Activated B cell treated with CpG ODN at 0.5 μM for 24 hours (primary cell): ENCODE data around the gene TLCD3A. TPM values are rescaled to one million over a fixed set of nuclear protein-coding genes. Genes with fewer than 3 reads are reported as not detected.

Experiments
- ATAC-seq: fragments of 200-7000 bp; cut with Tn5 transposase; one replicate; pipeline ENCODE4 v1.10.0; 2021; ENCODE audit warnings: low read depth, mild to moderate bottlenecking, moderate library complexity
- CTCF ChIA-PET: fragments of 350-600 bp; sonication (Branson Sonifier 250); formaldehyde crosslinking; loops from one replicate; lab custom pipeline; 2021; ENCODE audit warnings: antibody characterized with exemption; lab: Charles Lee
- POLR2A ChIA-PET: fragments of 350-600 bp; sonication (Branson Sonifier 250); formaldehyde crosslinking; loops from one replicate; lab custom pipeline; 2021; ENCODE audit warnings: antibody characterized with exemption; lab: Charles Lee
- DNase-seq: peaks from one replicate; pipeline ENCODE4 v3.0.0; 2022
- H3K27ac Mint-ChIP-seq: one replicate; pipeline ENCODE4 v1.8.0; 2020; ENCODE audit warnings: mixed read lengths
- H3K27me3 Mint-ChIP-seq: one replicate; pipeline ENCODE4 v1.8.0; 2021; ENCODE audit warnings: mixed read lengths
- H3K36me3 Mint-ChIP-seq: one replicate; pipeline ENCODE4 v1.8.0; 2021; ENCODE audit warnings: low read depth, mixed read lengths
- H3K4me1 Mint-ChIP-seq: one replicate; pipeline ENCODE4 v1.8.0; 2021; ENCODE audit warnings: mixed read lengths
- H3K4me3 Mint-ChIP-seq: one replicate; pipeline ENCODE4 v1.8.0; 2020; ENCODE audit warnings: mild to moderate bottlenecking, mixed read lengths
- H3K9me3 Mint-ChIP-seq: one replicate; pipeline ENCODE4 v1.8.0; 2020; ENCODE audit warnings: mixed read lengths
- intact Hi-C: fragments of 100-400 bp; cut with micrococcal nuclease; formaldehyde crosslinking; loops from one replicate; pipeline ENCODE4 v1.15.1; 2024
- total RNA-seq: library from RNA; stranded (reverse); gene quantifications from 2 replicates; pipeline ENCODE4 v1.2.3, GENCODE V29; 2022
- TF ChIP-seq, protein P1 (sequence below): fragments of 200-600 bp; IDR thresholded peaks from one replicate; pipeline ENCODE4 v1.8.0; 2022; ENCODE audit warnings: antibody characterized with exemption, mild to moderate bottlenecking

The TLCD3A gene
- total RNA-seq, 1 donor from 2014 or later: 2.8 TPM

DNA sequence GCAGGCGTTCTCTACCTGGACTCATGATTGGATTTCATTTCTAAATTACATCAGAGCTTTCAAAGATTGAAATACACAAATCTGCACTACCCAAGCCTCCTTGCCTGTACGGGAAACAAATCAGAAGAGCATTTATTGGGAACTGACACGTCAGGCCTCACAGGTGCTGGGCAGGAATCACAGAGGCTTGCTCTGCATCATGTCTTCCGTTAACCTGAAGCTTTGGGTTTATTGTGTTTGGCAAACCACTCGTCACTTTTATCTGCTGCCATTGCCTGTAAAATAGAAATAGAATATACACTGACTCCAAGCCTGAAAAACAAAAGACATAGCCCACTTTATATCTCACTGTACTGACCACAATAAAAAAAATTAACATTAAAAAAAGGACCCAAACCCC is 27.6 kb downstream of the TLCD3A start:
- no peaks in the 10 kb centered on the region for H3K4me1 Mint-ChIP-seq
- no peaks in the 10 kb centered on the region for H3K9me3 Mint-ChIP-seq
- no peak overlapping the region for H3K27ac Mint-ChIP-seq
- intact Hi-C loops: no loop called here
- POLR2A ChIA-PET: no interaction called here
- H3K4me3 Mint-ChIP-seq: no peak overlapping the region
- peaks cover 54% of the 10 kb centered on the region for H3K36me3 Mint-ChIP-seq
- DNase-seq: no peak
- no peaks in the 10 kb centered on the region for H3K27me3 Mint-ChIP-seq
- TF ChIP-seq, protein P1, sequence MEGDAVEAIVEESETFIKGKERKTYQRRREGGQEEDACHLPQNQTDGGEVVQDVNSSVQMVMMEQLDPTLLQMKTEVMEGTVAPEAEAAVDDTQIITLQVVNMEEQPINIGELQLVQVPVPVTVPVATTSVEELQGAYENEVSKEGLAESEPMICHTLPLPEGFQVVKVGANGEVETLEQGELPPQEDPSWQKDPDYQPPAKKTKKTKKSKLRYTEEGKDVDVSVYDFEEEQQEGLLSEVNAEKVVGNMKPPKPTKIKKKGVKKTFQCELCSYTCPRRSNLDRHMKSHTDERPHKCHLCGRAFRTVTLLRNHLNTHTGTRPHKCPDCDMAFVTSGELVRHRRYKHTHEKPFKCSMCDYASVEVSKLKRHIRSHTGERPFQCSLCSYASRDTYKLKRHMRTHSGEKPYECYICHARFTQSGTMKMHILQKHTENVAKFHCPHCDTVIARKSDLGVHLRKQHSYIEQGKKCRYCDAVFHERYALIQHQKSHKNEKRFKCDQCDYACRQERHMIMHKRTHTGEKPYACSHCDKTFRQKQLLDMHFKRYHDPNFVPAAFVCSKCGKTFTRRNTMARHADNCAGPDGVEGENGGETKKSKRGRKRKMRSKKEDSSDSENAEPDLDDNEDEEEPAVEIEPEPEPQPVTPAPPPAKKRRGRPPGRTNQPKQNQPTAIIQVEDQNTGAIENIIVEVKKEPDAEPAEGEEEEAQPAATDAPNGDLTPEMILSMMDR: no peak
- no peak for ATAC-seq
- CTCF ChIA-PET: no interaction called here

DNA sequence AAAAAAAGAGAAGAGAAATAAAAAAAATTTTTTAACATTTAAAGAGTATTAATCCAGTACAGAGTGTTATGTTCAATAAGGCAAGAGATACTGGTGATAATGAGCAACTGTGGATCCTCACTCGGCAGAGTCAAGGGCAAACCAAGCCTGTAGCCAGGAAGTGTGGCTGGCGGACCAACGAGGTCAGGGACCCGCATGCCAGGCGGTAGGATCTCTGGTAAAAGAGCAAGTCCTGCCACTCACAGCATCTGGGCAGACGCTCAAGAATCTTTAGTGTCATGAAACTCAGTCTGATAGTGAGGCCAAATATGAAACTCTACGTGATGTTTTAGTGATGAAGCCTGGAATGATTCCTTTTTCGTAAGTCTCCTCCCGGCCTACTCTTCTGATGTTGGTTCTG is 28.0 kb downstream of the TLCD3A start:
- peaks cover 58% of the 10 kb centered on the region for H3K36me3 Mint-ChIP-seq
- CTCF ChIA-PET: no interaction called here
- intact Hi-C loops: no loop called here
- TF ChIP-seq, protein P1: no peak
- H3K4me1 Mint-ChIP-seq: no peaks in the 10 kb centered on the region
- no peaks in the 10 kb centered on the region for H3K9me3 Mint-ChIP-seq
- POLR2A ChIA-PET: no interaction called here
- ATAC-seq: no peak
- H3K27ac Mint-ChIP-seq: no peak overlapping the region
- H3K27me3 Mint-ChIP-seq: no peaks in the 10 kb centered on the region
- no peak overlapping the region for H3K4me3 Mint-ChIP-seq
- no peak for DNase-seq

DNA sequence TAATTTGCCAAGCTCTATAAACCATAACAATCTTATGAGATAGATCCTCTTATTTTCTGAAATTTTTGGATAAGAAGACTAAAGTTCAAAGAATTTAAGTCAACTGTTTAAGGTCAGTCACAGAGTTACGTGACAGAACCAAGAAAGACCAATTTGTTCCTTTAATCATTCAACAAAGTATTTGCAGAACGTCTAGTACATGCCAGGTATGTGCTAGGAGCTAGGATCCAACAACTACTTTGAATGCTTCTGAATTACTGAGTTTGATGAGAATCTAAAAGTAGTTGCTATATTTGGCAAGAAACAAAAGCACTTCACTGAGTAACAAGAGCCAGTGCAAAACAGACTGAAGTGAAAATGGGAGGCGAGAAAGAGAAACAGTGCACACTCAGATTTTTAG is 34.7 kb downstream of the TLCD3A start:
- CTCF ChIA-PET: no interaction called here
- Mint-ChIP-seq H3K4me1 (no peaks in the 10 kb centered on the region), H3K9me3 (no peaks in the 10 kb centered on the region), H3K4me3 (no peak overlapping the region), H3K27ac (no peak overlapping the region), H3K27me3 (no peaks in the 10 kb centered on the region), H3K36me3 (peaks cover 68% of the 10 kb centered on the region)
- no peak for DNase-seq
- intact Hi-C loops: no loop called here
- TF ChIP-seq, protein P1: no peak
- POLR2A ChIA-PET: no interaction called here
- ATAC-seq: no peak

- ChIA-PET POLR2A (no interaction called here), CTCF (no interaction called here)
- H3K4me1 Mint-ChIP-seq: no peaks in the 10 kb centered on the region
- no peaks in the 10 kb centered on the region for H3K27me3 Mint-ChIP-seq
- TF ChIP-seq, protein P1: no peak
- no peak overlapping the region for H3K27ac Mint-ChIP-seq
- ATAC-seq: no peak
- H3K36me3 Mint-ChIP-seq: peaks cover 86% of the 10 kb centered on the region
- H3K9me3 Mint-ChIP-seq: no peaks in the 10 kb centered on the region
- no peak for DNase-seq
- intact Hi-C loops: no loop called here
- H3K4me3 Mint-ChIP-seq: no peak overlapping the region
Observed at GRCh38 chr17:773016-773415, 40.6 kb downstream of the TLCD3A start.

- POLR2A ChIA-PET: no interaction called here
- intact Hi-C loops: no loop called here
- ATAC-seq (no peak), DNase-seq (no peak)
- H3K9me3 Mint-ChIP-seq: no peaks in the 10 kb centered on the region
- no peaks in the 10 kb centered on the region for H3K27me3 Mint-ChIP-seq
- CTCF ChIA-PET: no interaction called here
- H3K36me3 Mint-ChIP-seq: peaks cover 89% of the 10 kb centered on the region
- peak overlapping the region; percentile 26 for H3K27ac Mint-ChIP-seq
- no peaks in the 10 kb centered on the region for H3K4me1 Mint-ChIP-seq
- TF ChIP-seq, protein P1: no peak
- H3K4me3 Mint-ChIP-seq: no peak overlapping the region
Observed at GRCh38 chr17:773467-774312, 41.3 kb downstream of the TLCD3A start.
